ENCODE results near the gene TSC22D4. TPM values are rescaled to one million over a fixed set of nuclear protein-coding genes. Genes with fewer than 3 reads are reported as not detected.

Gene TSC22D4
- total RNA-seq, 1 experiment from 2014 or later = 24.4 TPM

DNA sequence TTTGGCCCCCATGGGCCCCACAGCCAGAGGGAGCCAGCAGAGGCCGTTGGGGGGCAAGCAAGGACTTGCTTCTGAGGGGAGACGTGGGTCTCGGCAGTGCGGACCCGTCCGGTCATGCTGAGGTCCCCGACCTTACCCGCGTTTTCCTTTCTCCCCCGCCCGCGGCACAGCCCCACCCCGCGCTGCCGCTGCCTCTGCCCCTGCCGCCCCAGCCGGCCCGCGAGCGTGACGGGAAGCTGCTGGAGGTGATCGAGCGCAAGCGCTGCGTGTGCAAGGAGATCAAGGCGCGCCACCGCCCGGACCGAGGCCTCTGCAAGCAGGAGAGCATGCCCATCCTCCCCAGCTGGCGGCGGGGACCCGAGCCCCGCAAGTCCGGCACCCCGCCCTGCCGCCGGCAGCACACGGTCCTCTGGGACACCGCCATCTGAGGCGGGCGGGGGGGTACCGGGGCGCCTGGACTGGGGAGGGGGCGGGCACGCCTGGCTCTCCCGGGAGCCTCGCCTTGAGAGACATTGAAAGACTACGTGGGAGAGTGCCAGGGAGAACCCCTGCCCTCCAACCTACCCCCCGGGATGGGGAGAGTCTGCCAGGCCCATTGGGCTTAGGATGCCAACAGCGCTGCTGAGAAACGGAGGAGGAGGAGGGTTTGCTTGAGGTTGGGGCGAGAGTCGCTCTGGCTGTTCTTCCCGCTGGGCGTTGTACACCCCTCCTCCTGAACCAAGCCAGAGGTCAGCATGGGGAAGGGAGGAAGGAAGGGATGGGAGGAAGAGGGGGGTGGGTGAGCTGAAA, 14.7 kb upstream of the TSC22D4 start:
- Mint-ChIP-seq H3K9me3 (ENCODE audit: low read depth, unreplicated experiment) (no peaks in the 10 kb centered on the region), H3K4me3 (ENCODE audit: low read depth, unreplicated experiment) (peak overlapping the region; percentile 22), H3K27ac (ENCODE audit: unreplicated experiment) (no peak overlapping the region), H3K27me3 (ENCODE audit: unreplicated experiment) (peaks cover 30% of the 10 kb centered on the region), H3K4me1 (ENCODE audit: low read depth, unreplicated experiment) (no peaks in the 10 kb centered on the region), H3K36me3 (ENCODE audit: insufficient read depth, unreplicated experiment) (peaks cover 5% of the 10 kb centered on the region)
- CTCF ChIA-PET = interaction anchor here (0.5 kb wide), 1 partner anchor 35 kb away, joined by 8 read pairs; no protein-coding TSS in a partner anchor
- no TSS peak for BruUV-seq (replicated peaks)
- TF ChIP-seq, protein P1, sequence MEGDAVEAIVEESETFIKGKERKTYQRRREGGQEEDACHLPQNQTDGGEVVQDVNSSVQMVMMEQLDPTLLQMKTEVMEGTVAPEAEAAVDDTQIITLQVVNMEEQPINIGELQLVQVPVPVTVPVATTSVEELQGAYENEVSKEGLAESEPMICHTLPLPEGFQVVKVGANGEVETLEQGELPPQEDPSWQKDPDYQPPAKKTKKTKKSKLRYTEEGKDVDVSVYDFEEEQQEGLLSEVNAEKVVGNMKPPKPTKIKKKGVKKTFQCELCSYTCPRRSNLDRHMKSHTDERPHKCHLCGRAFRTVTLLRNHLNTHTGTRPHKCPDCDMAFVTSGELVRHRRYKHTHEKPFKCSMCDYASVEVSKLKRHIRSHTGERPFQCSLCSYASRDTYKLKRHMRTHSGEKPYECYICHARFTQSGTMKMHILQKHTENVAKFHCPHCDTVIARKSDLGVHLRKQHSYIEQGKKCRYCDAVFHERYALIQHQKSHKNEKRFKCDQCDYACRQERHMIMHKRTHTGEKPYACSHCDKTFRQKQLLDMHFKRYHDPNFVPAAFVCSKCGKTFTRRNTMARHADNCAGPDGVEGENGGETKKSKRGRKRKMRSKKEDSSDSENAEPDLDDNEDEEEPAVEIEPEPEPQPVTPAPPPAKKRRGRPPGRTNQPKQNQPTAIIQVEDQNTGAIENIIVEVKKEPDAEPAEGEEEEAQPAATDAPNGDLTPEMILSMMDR (IDR thresholded peaks at IDR 0.05; ENCODE audit: unreplicated experiment) = no peak
- DNase-seq = peak; percentile 34
- intact Hi-C loops (cut with micrococcal nuclease; ENCODE audit: unreplicated experiment) = no loop called here

DNA sequence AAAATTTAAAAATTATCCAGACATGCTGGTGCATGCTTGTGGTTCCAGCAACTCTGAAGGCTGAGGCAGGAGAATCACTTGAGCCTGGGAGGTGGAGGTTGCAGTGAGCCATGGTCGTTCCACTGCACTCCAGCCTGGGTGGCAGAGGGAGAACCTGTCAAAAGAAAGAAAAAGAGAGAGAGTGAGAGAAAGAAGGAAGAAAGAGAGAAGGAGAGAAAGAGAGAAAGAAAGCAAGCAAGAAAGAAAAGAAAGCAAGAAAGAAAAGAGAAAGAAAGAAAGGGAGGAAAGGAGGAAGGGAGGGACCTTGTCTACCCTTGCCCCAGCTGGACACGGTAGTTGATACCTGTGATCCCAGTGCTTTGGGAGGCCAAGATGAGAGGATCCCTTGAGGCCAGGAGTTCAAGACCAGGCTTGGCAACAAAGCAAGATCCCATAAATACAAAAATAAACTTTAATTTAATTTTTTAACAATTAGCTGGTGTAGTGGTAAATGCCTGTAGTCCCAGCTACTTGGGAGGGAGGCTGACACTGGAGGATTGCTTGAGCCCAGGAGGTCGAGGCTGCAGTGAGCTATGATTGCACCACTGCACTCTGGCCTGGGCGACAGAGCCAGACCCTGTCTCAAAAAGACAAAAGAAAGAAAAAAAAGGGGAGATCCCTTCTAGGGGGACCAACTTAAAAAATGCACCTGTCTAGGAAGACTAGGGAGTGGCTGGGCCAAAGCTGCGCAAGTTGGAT, 13.9 kb upstream of the TSC22D4 start:
- peaks cover 30% of the 10 kb centered on the region for H3K27me3 Mint-ChIP-seq (ENCODE audit: unreplicated experiment)
- H3K4me1 Mint-ChIP-seq (ENCODE audit: low read depth, unreplicated experiment) = no peaks in the 10 kb centered on the region
- H3K36me3 Mint-ChIP-seq (ENCODE audit: insufficient read depth, unreplicated experiment) = peaks cover 5% of the 10 kb centered on the region
- no TSS peak for BruUV-seq (replicated peaks)
- CTCF ChIA-PET = no interaction called here
- DNase-seq = no peak
- H3K27ac Mint-ChIP-seq (ENCODE audit: unreplicated experiment) = no peak overlapping the region
- intact Hi-C loops (cut with micrococcal nuclease; ENCODE audit: unreplicated experiment) = no loop called here
- peak overlapping the region; percentile 22 for H3K4me3 Mint-ChIP-seq (ENCODE audit: low read depth, unreplicated experiment)
- no peaks in the 10 kb centered on the region for H3K9me3 Mint-ChIP-seq (ENCODE audit: low read depth, unreplicated experiment)
- TF ChIP-seq, protein P1 (IDR thresholded peaks at IDR 0.05; ENCODE audit: unreplicated experiment) = no peak

DNA sequence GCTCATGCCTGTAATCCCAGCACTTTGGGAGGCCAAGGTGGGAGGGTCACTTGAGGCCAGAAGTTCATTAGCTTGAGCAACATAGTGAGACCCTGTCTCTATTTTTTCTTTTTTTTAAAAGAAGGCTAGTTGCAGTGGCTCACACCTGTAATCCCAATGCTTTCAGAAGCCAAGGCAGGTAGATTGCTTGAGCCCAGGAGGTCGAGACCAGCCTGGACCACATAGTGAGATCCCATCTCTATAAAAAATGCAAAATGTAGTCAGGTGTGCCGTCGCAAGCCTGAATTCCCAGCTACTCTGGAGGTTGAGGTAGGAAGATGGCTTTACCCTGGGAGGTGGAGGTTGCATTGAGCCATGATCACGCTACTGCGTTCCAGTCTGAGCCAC, 12.2 kb upstream of the TSC22D4 start:
- Mint-ChIP-seq H3K36me3 (ENCODE audit: insufficient read depth, unreplicated experiment) (peaks cover 5% of the 10 kb centered on the region), H3K27me3 (ENCODE audit: unreplicated experiment) (peaks cover 26% of the 10 kb centered on the region), H3K27ac (ENCODE audit: unreplicated experiment) (no peak overlapping the region), H3K4me1 (ENCODE audit: low read depth, unreplicated experiment) (no peaks in the 10 kb centered on the region), H3K9me3 (ENCODE audit: low read depth, unreplicated experiment) (no peaks in the 10 kb centered on the region), H3K4me3 (ENCODE audit: low read depth, unreplicated experiment) (no peak overlapping the region)
- TF ChIP-seq, protein P1 (IDR thresholded peaks at IDR 0.05; ENCODE audit: unreplicated experiment) = no peak
- no TSS peak for BruUV-seq (replicated peaks)
- DNase-seq = no peak
- CTCF ChIA-PET = no interaction called here
- intact Hi-C loops (cut with micrococcal nuclease; ENCODE audit: unreplicated experiment) = no loop called here

DNA sequence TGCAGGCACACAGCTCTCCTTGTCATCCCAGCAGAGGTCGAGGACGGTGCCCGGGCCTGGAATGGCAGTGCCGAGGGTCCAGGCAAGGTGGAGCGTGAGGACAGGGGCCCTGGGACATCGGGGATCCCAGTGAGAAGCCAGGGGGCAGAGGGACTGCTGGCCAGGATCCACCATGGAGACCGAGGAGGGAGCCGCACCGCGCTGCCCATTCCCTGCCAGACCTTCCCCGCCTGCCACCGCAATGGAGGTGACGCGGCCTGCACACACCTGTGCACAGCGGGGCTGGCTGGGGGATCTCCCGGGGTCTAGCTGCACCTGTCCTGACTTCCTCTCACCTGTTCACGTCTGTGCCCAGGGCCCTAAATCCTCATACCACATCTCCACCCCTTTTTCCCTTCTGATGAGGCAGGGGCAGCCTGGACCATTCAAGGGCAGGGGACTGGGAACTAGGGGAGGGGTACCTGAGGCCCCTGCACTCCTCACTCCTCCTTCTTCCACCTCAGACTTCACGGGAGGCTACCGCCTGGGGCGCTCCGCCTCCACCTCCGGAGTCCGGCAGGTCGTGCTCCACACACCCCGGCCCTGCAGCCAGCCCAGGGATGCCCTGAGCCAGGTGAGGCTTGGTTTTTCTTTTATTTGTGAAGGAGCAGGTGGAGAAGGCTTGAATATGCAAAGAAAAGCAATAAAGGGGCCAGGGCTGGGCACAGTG, 11.6 kb upstream of the TSC22D4 start:
- peaks cover 5% of the 10 kb centered on the region for H3K36me3 Mint-ChIP-seq (ENCODE audit: insufficient read depth, unreplicated experiment)
- CTCF ChIA-PET = no interaction called here
- no peak overlapping the region for H3K4me3 Mint-ChIP-seq (ENCODE audit: low read depth, unreplicated experiment)
- no peaks in the 10 kb centered on the region for H3K4me1 Mint-ChIP-seq (ENCODE audit: low read depth, unreplicated experiment)
- peaks cover 21% of the 10 kb centered on the region for H3K27me3 Mint-ChIP-seq (ENCODE audit: unreplicated experiment)
- intact Hi-C loops (cut with micrococcal nuclease; ENCODE audit: unreplicated experiment) = no loop called here
- no peak for DNase-seq
- no TSS peak for BruUV-seq (replicated peaks)
- H3K27ac Mint-ChIP-seq (ENCODE audit: unreplicated experiment) = no peak overlapping the region
- TF ChIP-seq, protein P1 (IDR thresholded peaks at IDR 0.05; ENCODE audit: unreplicated experiment) = no peak
- no peaks in the 10 kb centered on the region for H3K9me3 Mint-ChIP-seq (ENCODE audit: low read depth, unreplicated experiment)

Measured in Calu3 (cell line).